Activated CD4-positive, alpha-beta T cell treated with anti-CD3 and anti-CD28 coated beads, Interleukin-2, amount 50 U/mL, for 4 hours (primary cell): ENCODE data around the gene HSD17B11.
"Not testable (repeated sequence)": the region's sequence is repeated elsewhere in the genome, so short reads cannot be mapped to it uniquely, and the experiment has no call there.

Source experiments
- DNase-seq, 2 experiments: peaks; one replicate each; pipeline ENCODE4 v3.0.0-alpha.2; 2020

The HSD17B11 gene, protein sequence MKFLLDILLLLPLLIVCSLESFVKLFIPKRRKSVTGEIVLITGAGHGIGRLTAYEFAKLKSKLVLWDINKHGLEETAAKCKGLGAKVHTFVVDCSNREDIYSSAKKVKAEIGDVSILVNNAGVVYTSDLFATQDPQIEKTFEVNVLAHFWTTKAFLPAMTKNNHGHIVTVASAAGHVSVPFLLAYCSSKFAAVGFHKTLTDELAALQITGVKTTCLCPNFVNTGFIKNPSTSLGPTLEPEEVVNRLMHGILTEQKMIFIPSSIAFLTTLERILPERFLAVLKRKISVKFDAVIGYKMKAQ

DNA sequence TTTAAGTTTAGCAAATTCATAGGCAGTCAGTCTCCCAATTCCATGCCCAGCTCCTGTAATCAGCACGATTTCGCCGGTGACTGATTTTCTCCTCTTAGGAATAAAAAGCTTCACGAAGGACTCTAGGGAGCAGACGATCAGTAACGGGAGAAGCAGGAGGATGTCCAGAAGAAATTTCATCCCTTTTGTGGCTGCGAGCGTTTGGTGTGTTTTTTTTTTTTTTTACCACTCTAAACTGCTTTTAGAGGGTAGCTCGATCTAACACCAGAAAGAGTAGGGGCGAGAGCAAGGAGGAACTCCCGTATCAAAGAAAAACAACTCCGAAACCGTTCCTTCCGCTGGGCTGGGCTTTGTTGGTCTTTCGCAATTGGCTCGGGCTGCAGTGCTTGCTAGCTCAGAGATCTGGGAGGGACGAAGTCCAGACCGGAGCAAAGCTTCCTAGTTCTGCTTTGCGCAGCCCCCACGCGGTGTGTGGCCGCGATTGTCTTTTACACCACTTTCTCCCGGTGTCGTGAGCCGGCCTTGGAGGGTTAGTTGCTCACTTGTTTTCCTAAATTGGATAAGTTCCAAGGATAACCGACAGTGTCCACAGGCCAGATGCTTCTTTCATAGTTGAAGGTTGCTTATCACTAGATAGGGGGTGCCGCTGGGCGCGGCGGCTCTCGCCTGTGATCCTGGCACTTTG lies at the start of gene HSD17B11:
HSD17B11 (minus strand) TSS at position 298 of the 685 bp plus-strand sequence; CDS start at position 180, 118 bp downstream.
- peak; percentile 67 to 71 for DNase-seq

DNA sequence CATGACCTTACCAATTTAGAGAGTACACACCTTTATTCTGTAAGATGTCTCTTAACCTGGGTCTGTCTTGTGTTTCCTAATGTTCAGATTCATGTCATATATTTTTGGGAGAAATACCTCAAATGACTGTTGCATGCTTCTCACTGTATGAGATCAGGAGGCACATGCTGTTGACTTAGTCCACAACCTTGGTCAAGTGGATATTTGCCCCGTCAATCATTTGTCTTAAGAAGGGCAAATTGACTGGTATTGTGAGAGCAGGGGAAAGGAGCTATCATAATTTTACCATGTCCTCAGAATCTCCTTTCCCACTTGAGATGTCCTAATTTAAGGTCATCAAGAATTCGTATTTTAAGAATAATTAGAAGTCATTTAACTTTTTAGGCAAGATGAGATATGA lies 42.4 kb upstream of the HSD17B11 start:
- no peak for DNase-seq

DNA sequence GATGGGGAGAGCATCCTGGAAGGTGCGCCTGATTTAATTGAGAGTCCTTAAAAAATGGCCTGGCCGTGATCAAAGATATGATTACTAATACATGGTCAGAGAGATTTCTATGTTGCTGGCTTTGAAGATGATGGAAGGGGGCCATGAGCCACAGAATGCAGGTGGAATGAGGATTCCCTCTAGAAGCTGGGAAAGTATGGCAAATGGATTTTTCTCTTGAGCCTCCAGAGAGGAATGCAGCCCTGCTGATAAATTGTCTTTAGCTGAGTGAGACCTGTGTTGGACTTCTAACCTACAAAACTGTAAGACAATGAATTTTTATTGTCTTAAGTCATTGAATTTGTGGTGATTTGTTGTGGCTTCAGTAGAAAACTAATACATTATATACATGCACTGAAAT lies 39.0 kb upstream of the HSD17B11 start:
- no peak for DNase-seq

DNA sequence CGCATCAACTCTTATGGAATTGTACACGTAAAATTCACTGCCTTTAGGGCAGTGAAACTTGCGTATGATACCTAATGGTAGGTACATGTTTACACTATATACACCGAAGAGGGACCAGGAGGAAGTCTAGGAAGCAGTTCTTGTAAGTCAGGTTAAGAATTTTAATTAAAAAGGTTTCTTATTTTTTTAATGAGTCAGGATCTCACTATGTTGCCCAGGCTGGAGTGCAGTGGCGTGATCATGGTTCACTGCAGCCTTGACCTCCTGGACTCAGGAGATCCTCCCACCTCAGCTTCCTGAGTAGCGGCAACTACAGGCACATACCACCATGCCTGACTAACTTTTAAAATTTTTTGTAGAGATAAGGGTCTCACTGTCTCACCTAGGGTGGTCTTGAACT lies 38.0 kb upstream of the HSD17B11 start:
- no peak for DNase-seq

DNA sequence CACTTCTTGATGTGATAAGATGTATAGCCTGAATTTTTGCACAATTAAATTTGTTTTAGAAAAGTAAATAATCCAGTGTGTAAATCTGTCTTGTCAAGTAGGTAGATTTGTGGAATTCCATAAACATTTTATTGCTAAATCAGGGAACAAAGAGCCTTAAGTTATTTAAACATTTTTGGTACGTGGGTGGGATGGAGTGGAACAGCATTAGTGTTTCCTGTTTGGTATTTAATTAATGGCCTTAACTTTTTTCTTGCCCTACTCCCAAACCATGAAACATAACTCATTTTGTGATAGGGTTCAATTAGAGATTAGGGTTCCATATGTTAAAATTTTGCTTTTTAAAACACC lies 36.5 kb upstream of the HSD17B11 start:
- DNase-seq, result no peak

DNA sequence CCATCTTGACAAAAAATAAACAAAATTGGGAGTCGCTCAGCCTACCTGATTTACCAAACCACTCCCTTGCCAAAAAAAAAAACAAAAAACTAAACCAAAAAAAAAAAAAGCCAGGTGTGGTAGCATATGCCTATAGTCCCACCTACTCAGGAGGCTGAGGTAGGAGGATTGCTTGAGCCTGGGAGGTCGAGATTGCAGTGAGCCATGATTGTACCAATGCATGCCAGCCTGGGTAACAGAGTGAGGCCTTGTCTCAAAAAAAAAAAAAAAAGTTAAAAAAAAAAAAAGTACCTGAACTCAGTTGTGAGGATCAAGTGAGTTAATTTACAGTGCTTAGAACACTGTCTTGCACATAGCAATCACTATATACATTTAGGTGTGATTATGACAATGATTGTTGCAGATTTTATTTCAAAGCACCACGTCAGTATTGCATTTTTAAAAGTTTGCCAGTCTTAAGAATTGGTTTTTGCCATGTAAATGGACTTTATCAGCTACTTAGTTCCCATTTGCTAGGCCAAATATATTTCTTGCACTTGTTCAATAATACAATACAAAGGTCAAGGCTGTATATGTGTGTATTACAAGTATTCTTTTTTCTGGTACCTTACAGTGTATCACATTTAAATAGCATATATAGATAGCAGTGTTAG lies 36.0 kb upstream of the HSD17B11 start:
- no peak for DNase-seq

DNA sequence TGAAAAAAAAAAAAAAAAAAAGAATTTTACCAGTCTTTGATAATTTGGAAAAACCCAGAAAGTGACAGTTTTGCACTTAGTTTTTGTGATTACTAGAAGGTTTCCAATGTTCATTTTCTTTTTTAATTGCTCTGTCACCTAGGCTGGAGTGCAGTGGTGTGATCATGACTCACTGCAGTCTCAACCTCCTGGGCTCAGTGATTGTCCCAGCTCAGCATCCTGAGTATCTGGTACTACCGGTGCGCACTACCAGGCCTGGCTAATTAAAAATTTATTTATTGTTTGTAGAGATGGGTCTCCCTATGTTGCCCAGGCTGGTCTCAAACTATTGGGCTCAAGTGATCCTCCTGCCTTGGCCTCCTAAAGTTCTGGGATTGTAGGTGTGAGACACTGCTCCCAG lies 34.7 kb upstream of the HSD17B11 start:
- no peak for DNase-seq

DNA sequence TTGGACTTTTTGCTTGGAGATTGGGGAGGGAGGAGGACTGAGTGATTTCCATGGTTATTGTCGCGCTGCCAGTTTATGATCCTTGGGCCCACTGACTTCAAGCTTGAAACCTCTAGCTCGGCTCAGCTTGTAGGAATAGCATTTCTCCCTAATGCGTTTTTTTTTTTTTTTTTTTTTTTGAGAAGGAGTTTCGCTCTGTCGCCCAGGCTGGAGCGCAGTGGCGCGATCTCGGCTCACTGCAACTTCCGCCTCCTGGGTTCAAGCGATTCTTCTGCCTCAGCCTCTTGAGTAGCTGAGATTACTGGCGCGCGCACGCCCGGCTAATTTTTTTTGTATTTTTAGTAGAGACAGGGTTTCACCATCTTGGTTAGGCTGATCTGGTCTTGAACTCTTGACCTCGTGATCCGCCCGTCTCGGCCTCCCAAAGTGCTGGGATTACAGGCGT lies 33.1 kb upstream of the HSD17B11 start:
- DNase-seq, result not testable (repeated sequence)

DNA sequence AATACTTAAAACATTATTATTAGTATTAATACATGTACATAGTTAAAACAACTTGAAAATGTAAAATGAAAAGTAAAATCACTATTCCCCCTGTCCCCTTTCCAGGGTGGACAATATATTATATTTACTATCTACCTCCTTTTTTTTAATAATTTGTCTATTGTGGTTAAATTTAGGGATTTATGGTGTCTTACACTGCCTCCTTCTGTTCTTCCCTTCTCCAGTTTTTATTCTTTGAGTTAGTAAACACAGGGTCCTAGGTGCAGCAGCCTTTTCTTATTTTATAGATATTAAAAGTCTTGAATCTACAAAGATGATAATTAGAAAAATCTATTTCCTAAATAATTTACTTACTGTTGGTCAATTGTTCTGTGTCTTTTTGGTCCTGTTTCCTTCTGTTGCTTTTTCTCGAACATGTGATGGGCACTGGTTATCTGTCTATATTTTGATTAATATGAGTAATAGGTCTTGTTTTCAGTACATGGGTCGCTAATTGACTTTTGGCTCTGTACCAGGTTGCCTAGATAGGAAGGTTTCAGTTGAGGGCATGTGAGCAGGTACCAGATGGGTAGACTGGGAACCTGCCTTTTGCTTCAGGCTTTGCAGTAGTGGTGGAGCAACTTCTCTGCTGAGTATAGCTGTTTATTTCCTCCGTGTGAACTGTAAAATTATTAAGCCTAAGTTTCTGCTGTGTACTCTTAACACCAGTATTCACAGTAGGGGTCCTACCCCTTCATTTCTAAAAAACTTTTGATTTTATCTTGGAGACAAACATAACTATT lies 32.5 kb upstream of the HSD17B11 start:
- DNase-seq, result no peak

DNA sequence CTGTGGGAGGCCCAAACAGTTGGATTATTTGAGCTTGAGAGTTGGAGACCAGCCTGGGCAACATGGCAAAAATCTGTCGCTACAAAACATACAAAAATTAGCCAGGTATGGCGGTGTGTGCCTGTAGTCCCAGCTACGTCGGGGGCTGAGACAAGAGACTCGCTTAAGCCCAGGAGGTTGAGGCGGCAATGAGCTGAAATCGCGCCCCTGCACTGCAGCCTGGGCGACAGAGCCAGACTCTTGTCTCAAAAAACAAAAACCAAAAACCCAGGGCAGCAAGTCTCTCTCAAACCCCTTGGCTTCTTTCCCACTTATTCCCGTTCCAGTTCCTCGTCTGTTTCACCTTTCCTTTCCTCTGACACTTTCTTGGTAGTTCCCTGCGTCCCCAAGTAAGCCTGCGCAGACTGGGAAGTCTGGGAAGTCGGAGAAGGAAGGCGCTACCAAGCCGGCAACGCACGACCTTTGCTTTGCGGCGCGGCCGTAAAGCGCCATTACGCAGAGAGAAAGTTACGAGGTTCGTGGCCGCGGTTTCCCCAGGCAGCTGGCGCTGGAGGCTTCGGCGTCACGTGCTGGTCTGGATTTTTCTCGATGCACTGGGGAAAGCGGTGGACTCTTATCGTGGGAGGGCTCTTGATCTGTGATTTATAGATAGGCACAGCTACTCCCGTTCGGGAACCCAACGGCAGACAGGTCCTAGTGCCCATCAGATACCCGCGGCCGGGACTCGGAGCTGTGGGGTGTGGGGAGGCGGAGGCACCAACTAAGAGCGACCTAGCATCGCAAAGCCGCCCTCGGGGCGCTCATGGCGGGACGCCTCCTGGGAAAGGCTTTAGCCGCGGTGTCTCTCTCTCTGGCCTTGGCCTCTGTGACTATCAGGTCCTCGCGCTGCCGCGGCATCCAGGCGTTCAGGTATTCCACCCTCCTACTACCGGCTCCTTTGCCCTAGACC lies 31.4 kb upstream of the HSD17B11 start, which contains the start of gene NUDT9:
NUDT9 (plus strand) TSS at position 470 of the 949 bp plus-strand sequence; CDS start at position 803, 333 bp downstream.
- peak; percentile 77 for DNase-seq

DNA sequence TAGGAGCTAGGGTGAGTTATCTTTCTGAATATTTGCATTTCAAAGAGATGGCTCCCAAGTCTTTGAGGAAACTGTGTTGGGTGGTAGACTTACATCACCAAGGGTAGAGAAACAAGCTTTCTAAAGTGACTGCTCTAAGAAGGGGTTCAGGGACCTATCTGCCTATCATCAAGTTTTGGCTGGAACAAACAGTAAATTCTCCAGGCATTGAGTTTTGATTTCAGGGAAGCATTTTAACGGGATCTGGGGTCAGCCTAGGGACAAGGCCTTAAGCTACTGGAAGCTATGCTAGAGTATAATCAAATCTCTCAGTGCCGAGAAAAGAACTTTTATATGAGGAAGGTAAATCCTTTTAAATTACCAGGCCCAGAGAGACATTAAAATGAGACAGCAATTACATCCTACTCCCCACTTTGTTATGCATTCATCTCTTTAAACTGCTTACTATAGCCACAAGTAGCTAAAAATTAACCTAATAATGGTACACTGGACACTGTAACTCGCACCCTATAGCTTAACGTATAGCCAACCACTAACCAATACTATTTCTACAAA lies 29.4 kb upstream of the HSD17B11 start:
- DNase-seq, result no peak

DNA sequence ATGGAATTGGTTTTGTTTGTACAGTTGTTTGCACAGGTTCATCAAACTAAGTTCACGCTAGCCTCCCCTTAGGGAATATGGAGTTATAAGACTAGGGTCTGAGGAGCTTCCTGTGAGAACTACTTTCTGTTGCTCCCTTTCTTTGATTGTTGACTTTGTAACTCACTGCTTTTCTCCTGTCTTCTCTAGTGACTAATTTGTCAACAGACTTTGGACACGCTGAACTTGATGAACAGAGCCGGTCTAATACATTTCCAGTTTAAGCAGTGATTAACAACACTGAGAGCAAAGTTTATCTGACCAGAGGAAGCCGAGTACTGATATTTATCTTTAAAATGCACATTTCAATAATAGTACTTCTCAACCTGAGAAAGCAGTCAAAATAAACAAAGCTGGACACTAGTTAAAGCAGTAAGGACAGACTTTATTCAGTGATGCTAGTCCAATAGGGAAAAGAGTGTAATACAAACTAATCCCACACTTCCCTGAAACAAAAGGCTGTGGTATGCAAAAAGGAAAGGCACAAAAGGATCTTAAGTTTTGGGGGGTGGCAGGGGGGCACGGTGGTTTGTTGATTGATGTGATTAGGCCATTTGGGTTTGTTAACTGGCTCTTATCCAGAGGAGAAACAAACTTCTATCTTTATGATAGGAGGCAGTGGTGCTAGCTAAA lies 28.7 kb upstream of the HSD17B11 start:
- no peak for DNase-seq

DNA sequence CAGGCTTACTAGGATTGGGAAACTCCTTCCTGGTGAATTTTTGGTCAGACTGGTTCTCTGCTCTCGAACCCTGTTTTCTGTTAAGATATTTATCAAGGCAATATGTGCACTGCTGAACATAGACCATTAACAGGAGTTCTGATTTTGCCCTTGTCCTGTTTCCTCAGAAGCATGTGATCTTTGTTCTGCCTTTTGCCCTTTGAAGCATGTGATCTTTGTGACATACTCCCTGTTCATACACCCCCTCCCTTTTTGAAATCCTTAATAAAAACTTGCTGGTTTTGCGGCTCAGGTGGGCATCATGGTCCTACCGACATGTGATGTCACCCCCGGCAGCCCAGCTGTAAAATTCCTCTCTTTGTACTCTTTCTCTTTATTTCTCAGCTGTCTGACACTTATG lies 27.4 kb upstream of the HSD17B11 start:
- DNase-seq, result not testable (repeated sequence)

DNA sequence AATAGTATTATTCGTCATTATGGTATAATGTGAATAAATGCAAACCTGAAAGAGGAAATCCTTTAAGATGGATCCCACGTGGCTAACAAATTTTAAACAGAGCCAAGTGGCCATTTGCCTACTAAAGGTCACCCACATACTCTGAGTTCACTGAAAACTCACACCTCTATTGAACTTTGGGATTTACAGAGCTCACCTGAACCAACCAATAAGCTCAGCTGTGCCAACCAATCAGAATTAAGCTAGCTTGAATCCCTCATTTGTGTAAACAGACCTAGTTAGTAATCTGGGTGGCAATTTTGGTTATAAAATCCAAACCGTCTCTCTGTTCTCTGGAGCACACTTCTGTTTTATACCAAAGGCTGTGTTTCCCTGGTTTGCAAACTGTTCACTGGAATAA lies 26.0 kb upstream of the HSD17B11 start:
- no peak for DNase-seq

DNA sequence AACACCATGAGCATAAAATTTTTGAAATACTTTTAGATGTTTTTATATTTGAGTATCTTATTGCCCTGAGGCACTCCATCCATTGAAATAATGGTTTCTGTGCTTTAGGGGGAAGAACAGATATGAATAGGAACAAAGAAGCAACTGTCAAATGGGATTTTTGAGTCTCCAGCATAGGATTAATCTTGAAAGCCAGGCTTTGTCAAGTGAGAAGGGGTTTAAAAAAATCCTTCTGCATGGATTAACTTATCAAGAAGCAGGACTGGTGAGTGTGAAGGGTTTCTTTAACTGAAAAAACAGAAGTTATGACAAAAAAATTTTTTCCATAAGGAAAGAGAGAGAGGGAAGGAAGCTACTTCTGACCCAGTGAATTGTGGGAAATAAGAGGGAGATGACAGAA lies 23.8 kb upstream of the HSD17B11 start:
- no peak for DNase-seq

DNA sequence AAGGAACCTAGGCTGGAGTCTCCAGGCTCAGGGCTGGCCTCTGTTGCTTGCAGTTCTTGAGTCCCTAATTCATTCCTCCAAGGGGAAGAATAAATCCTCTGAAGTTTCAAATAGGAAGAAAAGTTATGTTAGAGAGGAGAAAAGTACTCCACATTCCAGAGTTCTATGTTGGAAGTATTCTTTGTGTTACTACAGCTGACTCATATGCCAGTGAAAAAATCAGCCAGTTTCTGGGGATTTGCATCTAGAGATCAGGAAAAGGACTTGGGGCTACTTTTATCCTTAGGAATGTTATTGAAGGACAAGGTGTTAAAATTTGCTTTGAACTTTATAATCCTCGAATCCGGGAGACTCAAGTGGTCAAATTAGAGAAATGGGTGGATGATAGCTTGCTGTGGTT lies 19.7 kb upstream of the HSD17B11 start:
- no peak for DNase-seq

DNA sequence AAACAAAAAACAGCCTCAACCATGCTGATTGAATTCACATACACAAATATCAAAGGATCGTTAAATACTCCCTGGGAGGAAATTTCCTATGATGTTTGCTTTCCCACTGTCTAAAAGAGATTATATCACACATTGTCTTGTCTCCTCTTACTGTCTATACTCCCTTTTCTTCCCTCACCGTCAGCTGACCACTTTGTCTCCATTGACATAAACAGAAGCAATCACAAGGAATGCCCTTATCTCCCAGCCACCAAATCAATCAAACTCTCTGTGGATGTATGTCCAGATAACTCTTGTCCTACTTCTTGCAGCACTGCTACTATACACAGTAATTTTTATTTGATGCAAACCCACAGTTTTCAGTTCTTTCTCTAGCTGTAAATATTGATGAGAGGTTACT lies 19.2 kb upstream of the HSD17B11 start:
- no peak for DNase-seq

DNA sequence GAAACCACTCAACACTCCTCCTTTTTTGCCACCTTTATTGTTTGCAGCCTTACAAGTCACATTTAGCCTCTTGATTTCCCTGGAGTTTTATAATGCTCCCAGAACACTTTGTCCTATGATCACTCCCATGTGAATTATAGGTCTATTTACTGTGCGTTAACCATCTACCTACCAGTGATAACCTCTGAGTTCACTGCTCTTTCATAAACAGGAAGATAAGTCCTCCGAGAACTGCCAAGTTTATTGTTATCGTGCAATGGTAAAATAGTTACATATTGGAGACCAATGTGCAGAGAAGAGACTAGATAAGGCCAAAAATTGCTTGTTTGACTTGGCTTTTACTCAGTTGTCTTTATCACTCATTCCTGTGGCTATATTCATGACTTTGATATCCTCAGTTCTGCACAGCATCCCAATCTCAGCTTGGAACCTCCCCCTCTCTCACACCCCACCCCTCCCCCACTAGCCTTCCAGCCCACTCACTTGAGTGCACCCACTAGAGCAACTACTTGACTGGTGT lies 18.5 kb upstream of the HSD17B11 start:
- no peak for DNase-seq

DNA sequence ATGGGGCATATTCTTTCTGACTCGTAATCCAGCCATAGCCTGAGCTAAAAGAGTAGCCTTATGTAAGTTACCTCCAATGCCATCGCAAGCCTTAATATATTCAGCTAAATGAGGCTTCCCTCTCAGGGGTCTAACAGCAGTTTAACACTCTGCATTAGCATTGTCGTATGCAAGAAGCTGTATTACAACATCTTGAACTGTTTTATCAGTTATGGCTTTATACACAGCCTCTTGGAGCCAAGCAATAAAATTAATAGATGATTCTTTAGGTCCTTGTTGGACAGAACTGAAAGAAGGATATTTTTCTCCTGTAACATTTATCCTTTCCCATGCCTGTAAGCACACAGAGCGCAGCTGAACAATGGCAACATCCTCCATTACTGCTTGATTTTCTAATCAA lies 15.9 kb upstream of the HSD17B11 start:
- not testable (repeated sequence) for DNase-seq

DNA sequence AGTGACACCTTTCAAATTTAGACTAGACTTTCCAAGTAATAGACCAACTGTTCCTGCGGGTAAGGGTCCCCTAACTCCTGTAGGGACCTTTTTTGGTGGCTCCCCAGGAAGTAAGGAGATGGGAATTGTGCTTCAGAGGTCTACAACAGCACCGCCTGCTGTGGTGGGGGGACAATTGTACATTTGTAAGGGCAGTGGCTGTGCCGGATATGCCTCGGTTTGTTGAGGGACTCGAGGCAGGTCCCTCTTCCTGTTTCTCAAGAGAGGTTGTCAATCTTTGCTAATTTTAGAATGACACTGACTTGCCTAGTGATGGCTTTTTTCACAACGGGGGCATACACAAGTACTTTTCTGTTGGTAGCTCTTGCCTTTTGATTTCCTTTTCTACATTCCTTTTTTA lies 15.5 kb upstream of the HSD17B11 start:
- DNase-seq, result no peak
